ENCODE results near the gene RHBDL3.

GRCh38 chr17:32302860-32303649 is 37.4 kb downstream of the RHBDL3 start:
- TF ChIP-seq, protein P1, sequence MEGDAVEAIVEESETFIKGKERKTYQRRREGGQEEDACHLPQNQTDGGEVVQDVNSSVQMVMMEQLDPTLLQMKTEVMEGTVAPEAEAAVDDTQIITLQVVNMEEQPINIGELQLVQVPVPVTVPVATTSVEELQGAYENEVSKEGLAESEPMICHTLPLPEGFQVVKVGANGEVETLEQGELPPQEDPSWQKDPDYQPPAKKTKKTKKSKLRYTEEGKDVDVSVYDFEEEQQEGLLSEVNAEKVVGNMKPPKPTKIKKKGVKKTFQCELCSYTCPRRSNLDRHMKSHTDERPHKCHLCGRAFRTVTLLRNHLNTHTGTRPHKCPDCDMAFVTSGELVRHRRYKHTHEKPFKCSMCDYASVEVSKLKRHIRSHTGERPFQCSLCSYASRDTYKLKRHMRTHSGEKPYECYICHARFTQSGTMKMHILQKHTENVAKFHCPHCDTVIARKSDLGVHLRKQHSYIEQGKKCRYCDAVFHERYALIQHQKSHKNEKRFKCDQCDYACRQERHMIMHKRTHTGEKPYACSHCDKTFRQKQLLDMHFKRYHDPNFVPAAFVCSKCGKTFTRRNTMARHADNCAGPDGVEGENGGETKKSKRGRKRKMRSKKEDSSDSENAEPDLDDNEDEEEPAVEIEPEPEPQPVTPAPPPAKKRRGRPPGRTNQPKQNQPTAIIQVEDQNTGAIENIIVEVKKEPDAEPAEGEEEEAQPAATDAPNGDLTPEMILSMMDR (IDR thresholded peaks at IDR 0.05; ENCODE audit: extremely low read depth in 1 of 2, insufficient read depth in 1 of 2, low read depth in 1 of 2, low read length in 2 of 2): no peak
- TF ChIP-seq POLR2AphosphoS5 (IDR thresholded peaks at IDR 0.05; ENCODE audit: insufficient read depth, low read depth, low read length): no peak
- no peak for TF ChIP-seq EZH2 (IDR thresholded peaks at IDR 0.05; ENCODE audit: borderline replicate concordance, low read depth, low read length, severe bottlenecking)
- no peak for TF ChIP-seq GATA2 (IDR thresholded peaks at IDR 0.05; ENCODE audit: insufficient read depth, insufficient read length, low read depth, low read length)

All from endothelial cell of umbilical vein (primary cell).